Dendritic cell treated with granulocyte-macrophage colony-stimulating factor and Interleukin-4, amounts not matched to agents 40 ng/mL and 50 ng/mL, for 4 days (primary cell): ENCODE measurements around the gene DGKZ.
A peak's percentile ranks its signal among the peaks of the same experiment; 100 is the strongest.

Experiments used
- H3K27ac Mint-ChIP-seq: one replicate; pipeline ENCODE4 v1.8.0; 2022; ENCODE audit warnings: mild to moderate bottlenecking, mixed read lengths
- H3K27me3 Mint-ChIP-seq: one replicate; pipeline ENCODE4 v1.8.0; 2022; ENCODE audit warnings: mild to moderate bottlenecking, mixed read lengths
- H3K36me3 Mint-ChIP-seq: one replicate; pipeline ENCODE4 v1.8.0; 2022; ENCODE audit warnings: low read depth, mixed read lengths
- H3K4me1 Mint-ChIP-seq: one replicate; pipeline ENCODE4 v1.8.0; 2022; ENCODE audit warnings: low read depth, mixed read lengths
- H3K4me3 Mint-ChIP-seq: one replicate; pipeline ENCODE4 v1.8.0; 2022; ENCODE audit warnings: mild to moderate bottlenecking, moderate library complexity, mixed read lengths
- H3K9me3 Mint-ChIP-seq: one replicate; pipeline ENCODE4 v1.8.0; 2022; ENCODE audit warnings: mixed read lengths
- intact Hi-C: fragments of 100-400 bp; cut with micrococcal nuclease; formaldehyde crosslinking; loops from one replicate; pipeline ENCODE4 v1.15.0; 2022

Gene DGKZ

DNA sequence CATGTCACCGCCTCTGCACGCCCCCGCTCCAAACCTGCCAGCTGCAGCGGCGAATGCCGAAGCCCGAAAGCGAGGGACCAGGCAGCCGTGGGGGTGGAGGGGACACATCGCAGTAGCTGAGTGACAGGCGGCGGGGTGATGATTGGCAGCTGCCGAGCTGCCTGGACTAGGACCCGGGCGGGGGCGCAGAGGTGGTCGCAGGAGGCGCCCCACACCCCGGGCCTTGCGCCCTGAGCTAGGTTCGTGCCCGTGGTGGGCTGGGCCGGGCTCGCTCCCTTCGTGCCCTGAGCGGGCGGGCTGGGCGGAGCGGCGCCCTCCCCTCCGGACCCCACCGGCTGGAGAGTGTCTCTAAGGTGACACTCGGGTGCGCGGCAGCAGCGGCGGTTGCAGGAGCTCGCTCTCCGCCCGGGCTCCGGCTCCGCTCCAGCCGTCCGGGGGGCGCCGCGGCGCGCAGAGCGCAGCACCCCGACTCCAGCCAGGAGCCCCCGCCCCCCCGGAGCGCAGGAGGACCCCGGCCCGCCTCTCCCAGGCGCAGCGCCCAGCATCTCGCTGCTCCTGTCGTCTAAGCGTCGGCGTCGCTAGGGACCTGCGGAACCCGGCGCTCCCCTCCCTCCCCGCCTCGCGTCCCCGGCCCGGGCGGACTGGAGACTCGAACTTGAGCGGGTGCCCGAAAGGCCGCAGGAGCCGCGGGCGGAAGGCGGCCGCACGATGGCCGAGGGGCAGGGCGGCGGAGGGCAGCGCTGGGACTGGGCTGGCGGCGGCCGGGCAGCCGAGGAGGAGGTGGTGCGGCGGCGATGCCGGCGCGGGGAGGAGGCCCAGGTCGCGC lies 14.5 kb upstream of the DGKZ start:
- H3K4me1 Mint-ChIP-seq: peaks cover 79% of the 10 kb centered on the region
- H3K4me3 Mint-ChIP-seq: peak overlapping the region; percentile 66
- H3K36me3 Mint-ChIP-seq: no peaks in the 10 kb centered on the region
- H3K27ac Mint-ChIP-seq: peak overlapping the region; percentile 32
- H3K27me3 Mint-ChIP-seq: peaks cover 67% of the 10 kb centered on the region
- H3K9me3 Mint-ChIP-seq: no peaks in the 10 kb centered on the region
- intact Hi-C loops: no loop called here

DNA sequence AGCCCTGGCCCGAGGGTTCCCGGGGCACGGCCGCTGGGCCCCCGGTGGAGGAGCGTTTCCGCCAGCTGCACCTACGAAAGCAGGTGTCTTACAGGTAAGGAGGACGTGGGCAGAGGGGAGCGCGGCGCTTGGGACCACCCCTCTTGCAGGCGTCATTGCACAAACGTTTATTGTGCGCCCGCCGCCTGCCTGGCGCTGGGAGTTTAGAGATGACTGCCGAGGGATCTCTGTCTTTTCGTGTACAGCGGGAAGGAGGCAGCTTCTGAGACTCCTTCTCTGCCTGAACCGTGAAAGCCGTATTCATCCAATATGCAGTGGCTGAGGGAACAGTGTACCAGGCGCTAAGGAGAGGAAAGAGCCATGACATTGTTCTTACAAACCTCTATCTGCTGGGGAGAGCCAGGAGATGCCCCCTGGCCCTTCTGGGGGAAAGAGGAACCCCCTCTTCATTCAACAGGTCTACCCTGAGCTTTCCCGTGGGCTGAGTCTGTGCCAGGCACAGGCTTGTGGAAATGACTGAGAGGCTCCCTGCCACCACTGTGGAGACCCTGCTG lies 13.8 kb upstream of the DGKZ start:
- intact Hi-C loops: no loop called here
- H3K4me3 Mint-ChIP-seq: peak overlapping the region; percentile 66
- H3K4me1 Mint-ChIP-seq: peaks cover 86% of the 10 kb centered on the region
- no peaks in the 10 kb centered on the region for H3K9me3 Mint-ChIP-seq
- H3K27me3 Mint-ChIP-seq: peaks cover 63% of the 10 kb centered on the region
- no peaks in the 10 kb centered on the region for H3K36me3 Mint-ChIP-seq
- H3K27ac Mint-ChIP-seq: peak overlapping the region; percentile 32

DNA sequence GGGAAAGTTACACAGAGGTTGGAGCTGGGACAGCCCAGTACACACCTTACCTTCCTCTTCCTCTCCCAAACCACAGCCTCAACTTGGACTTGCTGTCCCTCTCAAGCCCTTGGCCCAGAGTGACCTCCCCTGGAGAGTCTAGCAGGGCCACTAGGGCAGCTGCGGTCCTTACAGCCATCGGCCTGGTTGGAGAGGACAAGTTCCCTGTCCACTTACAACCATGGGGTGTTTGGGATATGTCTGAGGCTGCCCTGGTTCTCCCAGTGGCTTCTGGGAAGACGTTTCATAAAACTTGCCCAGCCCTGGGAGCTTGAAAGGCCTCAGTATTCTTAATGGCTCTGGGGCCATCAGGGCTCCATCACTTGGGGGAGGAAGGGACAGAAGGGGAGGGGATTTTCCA lies 13.1 kb upstream of the DGKZ start:
- Mint-ChIP-seq H3K9me3 (no peaks in the 10 kb centered on the region), H3K36me3 (no peaks in the 10 kb centered on the region), H3K4me1 (peaks cover 93% of the 10 kb centered on the region), H3K4me3 (no peak overlapping the region), H3K27me3 (peaks cover 62% of the 10 kb centered on the region), H3K27ac (peak overlapping the region; percentile 27)
- intact Hi-C loops: no loop called here

DNA sequence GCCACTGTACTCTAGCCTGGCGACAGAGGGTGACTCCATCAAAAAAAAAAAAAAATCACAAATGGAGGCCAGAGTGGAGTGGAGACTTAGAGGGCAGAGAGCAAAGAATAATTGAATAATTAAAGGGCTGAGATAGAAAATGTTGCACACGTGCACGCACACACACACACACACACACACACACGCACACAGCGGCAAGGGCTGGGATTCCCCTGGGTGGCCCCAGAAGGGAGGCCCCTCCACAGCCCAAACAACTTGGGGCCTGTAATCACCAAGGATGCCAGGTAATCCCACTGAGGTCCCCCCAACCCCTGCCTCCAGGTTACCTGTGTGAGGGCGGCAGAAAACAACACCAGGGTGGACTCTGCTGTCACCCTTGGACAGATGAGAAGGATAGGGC lies 12.0 kb upstream of the DGKZ start:
- Mint-ChIP-seq H3K36me3 (no peaks in the 10 kb centered on the region), H3K9me3 (no peaks in the 10 kb centered on the region), H3K27ac (peak overlapping the region; percentile 39), H3K4me1 (peaks cover 94% of the 10 kb centered on the region), H3K4me3 (no peak overlapping the region), H3K27me3 (peaks cover 51% of the 10 kb centered on the region)
- intact Hi-C loops: no loop called here

DNA sequence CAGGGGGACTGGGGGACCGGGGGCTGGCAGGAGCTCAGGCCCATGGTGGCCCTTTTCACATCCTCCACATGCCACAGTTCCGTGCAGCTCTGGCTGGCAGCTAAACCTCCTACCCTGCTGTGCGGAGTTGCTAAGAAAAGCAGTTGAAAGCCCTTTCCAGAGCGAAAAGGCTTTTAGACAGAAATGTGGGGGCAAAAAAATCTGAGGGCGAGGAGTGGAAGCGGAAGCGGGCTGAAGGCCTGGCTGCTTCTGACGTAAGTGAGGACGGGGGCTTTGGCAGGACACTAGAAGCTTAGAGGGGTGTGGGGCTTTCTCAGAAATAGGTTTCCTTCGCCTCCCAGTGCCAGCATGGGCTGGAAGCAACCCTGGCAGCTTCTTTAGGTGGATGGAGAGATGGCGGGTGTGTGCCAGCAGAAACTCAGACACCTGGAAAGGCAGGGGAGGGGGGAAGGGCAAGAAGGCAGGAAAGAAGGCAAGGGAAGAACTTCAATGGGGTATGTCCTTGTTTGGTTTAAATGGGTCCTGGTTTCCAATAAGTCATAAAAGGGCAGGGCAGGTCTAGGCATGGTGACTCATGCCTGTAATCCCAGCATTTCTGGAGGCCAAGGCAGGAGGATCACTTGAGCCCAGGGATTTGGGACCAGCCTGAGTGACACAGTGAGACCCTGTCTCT lies 11.2 kb upstream of the DGKZ start:
- intact Hi-C loops: no loop called here
- H3K27ac Mint-ChIP-seq: peak overlapping the region; percentile 39
- H3K4me3 Mint-ChIP-seq: peak overlapping the region; percentile 6
- no peaks in the 10 kb centered on the region for H3K9me3 Mint-ChIP-seq
- peaks cover 47% of the 10 kb centered on the region for H3K27me3 Mint-ChIP-seq
- peaks cover 92% of the 10 kb centered on the region for H3K4me1 Mint-ChIP-seq
- H3K36me3 Mint-ChIP-seq: no peaks in the 10 kb centered on the region

DNA sequence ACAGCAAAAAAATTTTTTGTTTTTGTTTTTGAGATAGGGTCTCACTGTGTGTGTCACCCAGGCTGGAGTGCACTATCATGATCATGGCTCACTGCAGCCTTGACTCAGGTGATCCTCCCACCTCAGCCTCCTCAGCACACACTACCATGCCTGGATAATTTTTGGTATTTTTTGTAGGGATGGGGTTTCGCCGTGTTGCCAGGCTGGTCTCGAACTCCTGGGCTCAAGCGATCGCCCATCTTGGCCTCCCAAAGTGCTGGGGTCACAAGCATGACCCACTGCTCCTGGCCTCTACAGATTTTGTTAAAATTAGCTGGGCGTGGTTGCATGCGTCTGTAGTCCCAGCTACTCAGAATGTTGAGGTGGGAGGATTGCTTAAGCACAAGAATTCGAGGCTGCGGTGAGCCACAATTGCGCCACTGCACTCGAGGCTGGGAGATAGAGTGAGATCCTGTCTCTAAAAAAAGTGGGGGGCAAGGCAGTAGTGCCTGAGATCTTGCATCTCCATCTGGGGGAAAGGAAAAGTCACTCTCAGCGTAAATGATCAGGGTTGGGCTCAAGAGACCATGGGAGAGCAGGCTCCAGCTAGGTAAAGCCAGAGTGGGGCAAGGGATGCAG lies 10.6 kb upstream of the DGKZ start:
- no peaks in the 10 kb centered on the region for H3K36me3 Mint-ChIP-seq
- H3K9me3 Mint-ChIP-seq: no peaks in the 10 kb centered on the region
- peaks cover 92% of the 10 kb centered on the region for H3K4me1 Mint-ChIP-seq
- no peak overlapping the region for H3K27ac Mint-ChIP-seq
- intact Hi-C loops: no loop called here
- peaks cover 41% of the 10 kb centered on the region for H3K27me3 Mint-ChIP-seq
- H3K4me3 Mint-ChIP-seq: peak overlapping the region; percentile 20

DNA sequence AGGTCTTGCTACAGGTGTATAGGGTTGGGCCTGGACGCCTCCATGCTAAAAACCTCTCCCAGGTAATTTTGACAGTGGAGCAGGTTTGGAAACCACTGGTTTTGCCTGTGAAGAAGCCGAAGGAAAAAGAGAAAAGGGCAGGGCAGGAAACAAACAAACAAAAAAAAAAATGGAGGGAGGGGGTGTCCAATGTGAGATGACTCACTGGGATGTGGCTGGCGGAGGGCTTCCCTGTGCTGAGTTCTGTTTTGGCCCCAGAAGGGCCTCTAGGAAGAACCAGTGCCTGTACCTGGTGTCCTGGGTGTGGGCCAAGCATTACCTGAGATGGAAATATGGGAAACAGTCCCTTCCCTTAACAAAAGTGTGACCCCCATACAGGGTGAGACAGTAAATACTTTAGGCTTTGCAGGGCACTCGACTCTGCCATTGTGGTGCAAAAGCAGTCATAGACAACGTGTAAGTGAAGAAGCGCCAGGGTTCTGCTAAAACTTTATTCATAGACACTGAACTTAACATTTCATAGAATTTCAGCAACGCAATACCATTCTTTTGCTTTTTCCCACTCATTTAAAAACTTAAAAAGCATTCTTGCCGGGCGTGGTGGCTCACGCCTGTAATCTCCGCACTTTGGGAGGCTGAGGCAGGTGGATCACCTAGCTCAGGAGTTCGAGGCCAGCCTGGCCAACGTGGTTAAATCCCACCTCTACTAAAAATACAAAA lies 9.5 kb upstream of the DGKZ start:
- Mint-ChIP-seq H3K27ac (no peak overlapping the region), H3K4me1 (peaks cover 94% of the 10 kb centered on the region)

DNA sequence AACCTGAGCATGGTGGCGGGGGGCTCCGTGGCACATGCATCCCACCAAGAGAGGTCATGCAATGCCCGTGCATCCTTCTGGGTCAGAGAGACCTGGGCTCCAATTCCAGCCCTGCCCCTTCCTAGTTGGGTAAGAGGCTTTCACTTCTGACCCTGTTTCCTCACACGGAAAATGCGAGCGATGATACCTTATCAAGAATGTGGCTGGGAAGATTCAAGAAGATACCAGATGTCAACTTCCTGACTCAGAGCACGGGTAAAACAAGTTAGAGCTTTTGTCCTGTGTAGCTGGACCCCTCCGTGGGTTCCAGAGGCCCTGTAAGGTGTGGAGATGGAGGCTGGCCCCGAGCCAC lies 8.7 kb upstream of the DGKZ start:
- Mint-ChIP-seq H3K4me1 (peaks cover 93% of the 10 kb centered on the region), H3K4me3 (peak overlapping the region; percentile 20), H3K27ac (peak overlapping the region; percentile 65), H3K36me3 (no peaks in the 10 kb centered on the region), H3K9me3 (no peaks in the 10 kb centered on the region), H3K27me3 (peaks cover 25% of the 10 kb centered on the region)
- intact Hi-C loops: no loop called here

More for the DNA sequence above, 9.5 kb upstream of the DGKZ start:
- intact Hi-C loops: no loop called here
- Mint-ChIP-seq H3K27me3 (peaks cover 32% of the 10 kb centered on the region), H3K4me3 (no peak overlapping the region), H3K36me3 (no peaks in the 10 kb centered on the region), H3K9me3 (no peaks in the 10 kb centered on the region)

DNA sequence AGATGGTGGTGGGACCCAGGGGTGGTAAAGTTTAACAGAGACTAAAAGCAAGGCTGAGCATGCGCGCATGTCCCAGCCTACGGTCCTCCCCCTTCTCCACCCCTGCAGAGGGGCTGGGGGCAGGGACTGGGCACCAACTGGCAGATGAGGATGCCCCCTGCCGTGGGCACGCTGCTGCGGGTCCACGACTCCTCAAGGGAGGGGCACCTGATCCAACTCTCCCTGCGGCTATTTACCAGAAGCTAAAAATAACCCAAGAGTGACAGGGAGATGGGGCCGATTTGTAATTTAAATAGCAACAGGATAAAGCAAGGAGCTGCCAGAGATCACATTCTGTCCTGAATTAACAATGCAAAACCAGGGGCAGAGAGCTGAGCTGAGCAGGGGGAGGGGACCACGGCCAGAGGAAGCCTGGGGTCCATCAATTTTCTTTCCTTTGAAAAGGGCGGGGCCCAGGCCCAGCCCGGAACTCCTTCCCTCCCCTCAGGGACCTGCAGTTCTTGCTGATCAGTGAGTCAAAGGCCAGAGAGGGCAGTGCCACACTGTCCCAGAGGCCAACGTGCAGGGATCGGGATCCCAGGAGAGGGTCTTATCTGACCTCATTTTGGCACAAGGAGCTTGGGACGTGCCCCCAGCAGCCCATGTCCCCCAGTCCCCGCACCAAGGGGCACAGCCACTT lies 8.1 kb upstream of the DGKZ start:
- Mint-ChIP-seq H3K4me3 (peak overlapping the region; percentile 20), H3K27me3 (peaks cover 20% of the 10 kb centered on the region), H3K9me3 (no peaks in the 10 kb centered on the region), H3K27ac (peak overlapping the region; percentile 65), H3K4me1 (peaks cover 93% of the 10 kb centered on the region), H3K36me3 (no peaks in the 10 kb centered on the region)
- intact Hi-C loops: no loop called here

DNA sequence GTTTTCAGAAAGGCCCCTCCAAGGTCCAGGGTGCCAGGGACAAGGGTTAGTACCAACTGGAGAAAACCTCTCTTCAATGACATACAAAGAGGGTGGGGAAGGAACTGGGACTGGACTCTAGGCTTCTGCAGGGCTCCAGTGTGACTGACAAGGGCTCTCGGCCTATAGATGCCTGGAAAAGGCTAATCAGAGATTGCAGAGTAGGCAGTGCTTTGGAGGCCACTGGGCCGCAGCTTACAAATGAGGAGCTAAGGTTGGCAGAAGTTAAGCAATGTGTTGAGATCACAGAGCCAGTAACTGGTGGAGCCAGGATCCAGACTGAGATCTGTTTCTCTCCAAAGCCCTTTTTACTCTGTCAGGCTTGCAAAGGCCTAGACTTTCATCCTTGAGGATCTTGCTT lies 7.4 kb upstream of the DGKZ start:
- H3K4me1 Mint-ChIP-seq: peaks cover 93% of the 10 kb centered on the region

DNA sequence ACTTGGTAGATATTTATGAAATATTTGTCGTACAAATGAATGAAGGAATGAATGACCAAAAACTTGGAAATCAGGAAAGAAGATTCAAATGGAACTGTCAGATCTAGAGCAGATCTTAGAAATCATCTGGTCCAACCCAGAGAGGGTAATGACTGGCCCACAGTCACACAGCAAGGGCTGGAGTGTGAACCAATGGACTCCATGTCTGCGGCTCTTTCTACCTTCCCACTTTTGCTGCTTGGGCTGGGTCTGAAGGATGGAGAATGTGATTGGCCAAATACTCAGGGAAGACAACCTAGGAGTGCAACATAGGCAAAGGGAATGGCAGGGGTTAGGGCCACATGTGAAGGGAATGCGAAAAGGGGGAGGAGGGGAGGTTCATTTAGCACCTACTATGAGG lies 5.8 kb upstream of the DGKZ start:
- no peaks in the 10 kb centered on the region for H3K9me3 Mint-ChIP-seq
- H3K4me1 Mint-ChIP-seq: peaks cover 92% of the 10 kb centered on the region
- H3K27ac Mint-ChIP-seq: peak overlapping the region; percentile 31
- no peak overlapping the region for H3K4me3 Mint-ChIP-seq
- H3K36me3 Mint-ChIP-seq: peaks cover 13% of the 10 kb centered on the region
- no peaks in the 10 kb centered on the region for H3K27me3 Mint-ChIP-seq
- intact Hi-C loops: no loop called here

More for the DNA sequence above, 7.4 kb upstream of the DGKZ start:
- peaks cover 13% of the 10 kb centered on the region for H3K27me3 Mint-ChIP-seq
- peak overlapping the region; percentile 65 for H3K27ac Mint-ChIP-seq
- intact Hi-C loops: no loop called here
- H3K9me3 Mint-ChIP-seq: no peaks in the 10 kb centered on the region
- H3K4me3 Mint-ChIP-seq: no peak overlapping the region
- no peaks in the 10 kb centered on the region for H3K36me3 Mint-ChIP-seq

DNA sequence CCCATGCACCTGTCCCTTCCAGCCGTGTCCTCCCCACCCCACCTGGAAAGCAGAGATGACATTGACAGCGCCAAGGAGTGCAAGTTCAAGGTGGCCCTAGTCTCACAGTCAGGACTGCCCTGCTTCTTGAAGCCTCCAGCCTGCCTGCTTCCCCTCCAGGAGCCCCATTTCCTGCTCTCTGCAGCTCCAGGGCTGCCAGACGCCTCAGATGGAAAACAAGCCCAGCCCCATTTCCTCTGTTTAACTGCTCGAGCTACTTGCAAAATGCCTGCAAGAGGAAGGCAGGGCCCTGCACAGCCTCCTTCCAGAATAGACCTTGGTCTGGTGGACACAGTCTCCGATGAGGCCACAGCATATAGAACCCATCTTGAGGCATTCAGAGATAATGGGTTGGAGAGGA lies 5.0 kb upstream of the DGKZ start:
- Mint-ChIP-seq H3K27ac (peak overlapping the region; percentile 31), H3K36me3 (peaks cover 19% of the 10 kb centered on the region), H3K4me3 (no peak overlapping the region), H3K9me3 (no peaks in the 10 kb centered on the region), H3K27me3 (no peaks in the 10 kb centered on the region), H3K4me1 (peaks cover 91% of the 10 kb centered on the region)
- intact Hi-C loops: no loop called here

DNA sequence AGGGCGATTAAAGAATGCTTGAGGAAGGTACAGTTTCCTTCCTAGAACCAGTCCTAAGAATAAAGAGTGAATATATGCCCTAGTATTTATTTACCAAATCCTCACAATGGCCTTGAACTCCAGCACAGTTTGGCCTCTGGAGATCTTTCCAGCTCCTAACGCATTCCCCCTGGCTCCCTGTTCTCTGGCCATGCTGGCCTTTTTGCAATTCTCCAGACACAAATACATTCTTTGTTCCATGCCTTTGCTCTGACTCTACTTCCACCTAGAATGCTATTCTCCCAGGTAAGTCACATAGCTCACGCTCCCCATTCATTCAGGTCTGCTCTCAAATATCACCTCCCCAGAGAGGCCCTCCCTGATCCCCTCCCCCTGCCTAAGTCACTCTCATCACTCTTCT lies 3.7 kb upstream of the DGKZ start:
- Mint-ChIP-seq H3K36me3 (peaks cover 20% of the 10 kb centered on the region), H3K9me3 (no peaks in the 10 kb centered on the region), H3K27me3 (no peaks in the 10 kb centered on the region), H3K4me1 (peaks cover 83% of the 10 kb centered on the region), H3K4me3 (no peak overlapping the region), H3K27ac (no peak overlapping the region)
- intact Hi-C loops: no loop called here
